ENCODE measurements around the gene GMDS.

The GMDS gene

DNA sequence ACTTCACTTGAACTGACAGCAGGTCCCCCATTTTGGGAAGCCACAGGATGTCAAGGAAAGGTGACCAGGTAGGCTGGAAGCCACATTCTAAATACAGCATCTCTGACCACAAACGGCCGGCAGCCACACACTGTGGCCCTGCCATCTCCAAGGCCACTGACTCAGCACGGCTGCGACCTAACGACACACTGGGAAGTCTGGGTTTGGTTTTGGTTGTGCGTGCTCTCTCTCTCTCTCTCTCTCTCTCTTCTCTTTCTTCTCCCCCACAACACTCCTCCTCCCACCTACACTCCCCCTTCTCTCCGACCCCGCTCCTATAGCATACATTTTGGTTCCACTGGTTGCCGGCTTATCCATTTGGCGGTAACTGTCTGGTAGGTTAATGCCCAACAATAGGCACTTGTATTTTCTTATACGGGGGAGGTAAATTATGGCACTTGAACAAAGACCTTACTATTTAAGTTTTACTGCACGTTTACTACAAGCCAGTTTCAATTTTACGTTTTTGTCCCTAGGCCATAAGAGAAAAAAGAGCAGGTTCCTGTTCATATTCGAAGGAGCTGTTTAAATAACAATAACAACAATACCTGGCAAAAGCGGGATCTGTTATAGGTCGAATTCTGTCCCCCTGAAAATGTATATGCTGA is 103.6 kb downstream of the GMDS start:
- no peaks in the 10 kb centered on the region for H3K9me3 ChIP-seq
- H3K27me3 ChIP-seq (ENCODE audit: low read depth) = no peaks in the 10 kb centered on the region
- in situ Hi-C loops (cut with MboI; ENCODE audit: low sequenced_read_pairs) = no loop called here
- H3K36me3 ChIP-seq (replicated peaks) = no peaks in the 10 kb centered on the region
- no peak overlapping the region for H3K4me3 ChIP-seq
- DNase-seq (ENCODE audit: low spot score in 2 of 2) = peak; percentile 54 to 58
- H3K4me1 ChIP-seq = peaks cover 16% of the 10 kb centered on the region

DNA sequence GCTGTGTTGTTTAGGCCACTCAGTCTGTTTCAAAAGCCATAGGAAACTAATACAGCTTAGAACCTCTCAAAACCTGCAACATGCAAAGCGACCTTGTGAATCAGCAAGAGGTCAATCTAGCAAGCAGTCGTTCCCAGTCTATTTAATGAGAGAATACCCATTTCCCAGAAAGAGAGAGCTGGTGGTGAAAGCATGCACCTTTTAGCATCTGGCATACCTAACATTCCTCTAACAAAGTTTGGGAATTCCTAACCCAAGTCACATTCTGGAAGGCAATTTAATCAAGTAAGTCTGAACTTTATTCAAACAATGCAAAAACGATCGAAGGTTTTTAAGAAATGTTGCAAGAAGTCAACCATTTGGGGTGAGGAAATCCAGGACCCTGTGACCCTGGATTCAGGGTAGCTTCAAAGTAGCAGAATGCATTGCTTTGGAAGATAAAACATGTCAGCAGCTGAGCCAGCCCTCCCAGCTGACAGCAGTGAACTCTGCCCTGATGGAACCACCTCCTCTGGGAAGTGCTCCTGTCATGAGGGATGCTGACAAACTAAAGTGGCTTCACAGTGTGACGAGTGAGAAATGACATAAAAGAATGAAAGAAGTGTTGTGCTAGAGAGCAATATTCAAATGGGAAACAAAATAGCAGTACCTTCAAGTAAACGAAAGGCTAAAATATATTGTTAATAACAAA is 104.8 kb downstream of the GMDS start:
- no peak for DNase-seq (ENCODE audit: low spot score in 2 of 2)
- H3K4me3 ChIP-seq = no peak overlapping the region
- H3K9me3 ChIP-seq = no peaks in the 10 kb centered on the region
- in situ Hi-C loops (cut with MboI; ENCODE audit: low sequenced_read_pairs) = no loop called here
- H3K36me3 ChIP-seq (replicated peaks) = no peaks in the 10 kb centered on the region
- H3K27me3 ChIP-seq (ENCODE audit: low read depth) = no peaks in the 10 kb centered on the region
- peaks cover 13% of the 10 kb centered on the region for H3K4me1 ChIP-seq

GRCh38 chr6:2135401-2135800 is 110.0 kb downstream of the GMDS start:
- peaks cover 10% of the 10 kb centered on the region for H3K4me1 ChIP-seq
- no peak for DNase-seq (ENCODE audit: low spot score in 2 of 2)
- no peaks in the 10 kb centered on the region for H3K9me3 ChIP-seq
- no peak overlapping the region for H3K4me3 ChIP-seq
- H3K36me3 ChIP-seq (replicated peaks) = no peaks in the 10 kb centered on the region
- in situ Hi-C loops (cut with MboI; ENCODE audit: low sequenced_read_pairs) = no loop called here
- no peaks in the 10 kb centered on the region for H3K27me3 ChIP-seq (ENCODE audit: low read depth)

DNA sequence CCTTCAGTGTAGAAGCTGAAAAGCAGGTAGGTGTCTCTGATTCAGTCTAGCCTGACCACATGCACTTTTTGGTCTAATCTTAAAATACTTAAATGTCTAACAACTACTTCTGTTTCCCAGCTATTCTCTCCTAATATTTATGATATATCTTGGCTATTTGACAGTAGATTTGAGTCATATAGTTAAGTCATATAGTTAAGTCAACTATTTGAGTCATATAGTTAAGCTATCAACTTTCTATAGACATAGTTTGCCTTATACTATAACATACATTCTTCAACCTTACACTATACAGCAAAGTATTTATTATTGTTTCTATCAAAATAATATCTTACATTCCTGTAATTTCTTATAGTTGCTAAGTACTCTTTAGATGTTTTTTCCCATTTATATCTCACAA is 110.9 kb downstream of the GMDS start:
- H3K9me3 ChIP-seq = no peaks in the 10 kb centered on the region
- H3K27me3 ChIP-seq (ENCODE audit: low read depth) = no peaks in the 10 kb centered on the region
- H3K4me1 ChIP-seq = peaks cover 10% of the 10 kb centered on the region
- H3K4me3 ChIP-seq = no peak overlapping the region
- H3K36me3 ChIP-seq (replicated peaks) = no peaks in the 10 kb centered on the region
- DNase-seq (ENCODE audit: low spot score in 2 of 2) = no peak
- in situ Hi-C loops (cut with MboI; ENCODE audit: low sequenced_read_pairs) = no loop called here

DNA sequence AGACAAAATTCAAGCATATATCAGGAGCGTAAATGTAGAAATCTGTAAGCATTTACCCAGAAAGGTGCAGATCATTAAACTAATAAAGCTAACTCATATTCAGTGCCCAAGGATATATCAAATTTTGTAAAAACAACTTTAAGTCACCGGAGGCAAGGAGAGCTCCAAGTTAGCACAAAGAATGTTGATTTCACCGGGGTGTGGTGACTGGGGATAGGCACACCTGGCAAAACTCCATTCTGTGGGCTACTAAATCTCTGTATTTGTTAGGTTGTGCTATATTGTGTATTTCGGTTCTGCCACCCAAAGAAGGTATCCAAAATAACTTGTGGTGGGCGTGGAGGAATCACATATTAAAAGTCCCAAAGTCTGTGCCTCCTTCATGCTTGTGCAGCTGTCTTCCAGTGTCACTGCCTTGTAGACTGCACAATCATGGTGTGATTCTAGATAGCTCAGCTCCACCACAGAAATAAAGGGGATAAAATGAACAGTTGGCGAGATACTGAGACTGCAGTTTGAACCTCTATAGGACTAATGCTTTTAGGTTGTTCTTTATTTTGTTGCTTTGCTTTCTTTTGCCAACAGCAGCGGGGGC is 111.6 kb downstream of the GMDS start:
- in situ Hi-C loops (cut with MboI; ENCODE audit: low sequenced_read_pairs) = no loop called here

DNA sequence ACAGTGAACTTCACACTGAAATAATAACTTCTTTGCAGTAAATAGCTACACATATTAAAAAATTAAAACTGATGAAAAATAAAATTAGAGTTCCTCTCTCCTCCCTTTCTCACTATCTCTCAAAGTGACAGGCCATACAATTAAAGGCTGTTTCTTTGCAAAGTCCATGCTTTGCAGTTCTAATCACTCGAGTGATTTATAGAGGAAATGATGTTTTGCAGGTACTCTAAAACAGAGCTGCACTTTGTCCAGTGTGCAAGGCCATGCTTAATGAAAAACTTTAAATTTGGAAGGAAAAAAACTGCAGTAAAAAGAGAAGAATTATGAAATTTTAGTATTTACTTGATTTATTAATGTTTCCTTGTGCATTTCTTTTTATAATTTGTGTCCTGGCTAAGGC is 112.5 kb downstream of the GMDS start:
- DNase-seq (ENCODE audit: low spot score in 2 of 2) = no peak
- in situ Hi-C loops (cut with MboI; ENCODE audit: low sequenced_read_pairs) = no loop called here
- H3K4me3 ChIP-seq = no peak overlapping the region

More for the DNA sequence above, 111.6 kb downstream of the GMDS start:
- Histone ChIP-seq H3K4me1 (peaks cover 14% of the 10 kb centered on the region), H3K9me3 (no peaks in the 10 kb centered on the region), H3K4me3 (no peak overlapping the region), H3K27me3 (ENCODE audit: low read depth) (no peaks in the 10 kb centered on the region), H3K36me3 (replicated peaks) (no peaks in the 10 kb centered on the region)
- DNase-seq (ENCODE audit: low spot score in 2 of 2) = no peak

GRCh38 chr6:2132416-2132815 is 113.0 kb downstream of the GMDS start:
- Histone ChIP-seq H3K36me3 (replicated peaks) (no peaks in the 10 kb centered on the region), H3K4me3 (no peak overlapping the region), H3K9me3 (no peaks in the 10 kb centered on the region), H3K27me3 (ENCODE audit: low read depth) (no peaks in the 10 kb centered on the region), H3K4me1 (peaks cover 14% of the 10 kb centered on the region)
- no peak for DNase-seq (ENCODE audit: low spot score in 2 of 2)
- in situ Hi-C loops (cut with MboI; ENCODE audit: low sequenced_read_pairs) = no loop called here

More for the DNA sequence above, 112.5 kb downstream of the GMDS start:
- Histone ChIP-seq H3K36me3 (replicated peaks) (no peaks in the 10 kb centered on the region), H3K4me1 (peaks cover 14% of the 10 kb centered on the region), H3K27me3 (ENCODE audit: low read depth) (no peaks in the 10 kb centered on the region), H3K9me3 (no peaks in the 10 kb centered on the region)

GRCh38 chr6:2129182-2129621 is 116.2 kb downstream of the GMDS start:
- no peaks in the 10 kb centered on the region for H3K9me3 ChIP-seq
- in situ Hi-C loops (cut with MboI; ENCODE audit: low sequenced_read_pairs) = no loop called here
- H3K36me3 ChIP-seq (replicated peaks) = no peaks in the 10 kb centered on the region
- peaks cover 14% of the 10 kb centered on the region for H3K4me1 ChIP-seq
- H3K4me3 ChIP-seq = no peak overlapping the region
- no peaks in the 10 kb centered on the region for H3K27me3 ChIP-seq (ENCODE audit: low read depth)
- DNase-seq (ENCODE audit: low spot score in 2 of 2) = no peak

DNA sequence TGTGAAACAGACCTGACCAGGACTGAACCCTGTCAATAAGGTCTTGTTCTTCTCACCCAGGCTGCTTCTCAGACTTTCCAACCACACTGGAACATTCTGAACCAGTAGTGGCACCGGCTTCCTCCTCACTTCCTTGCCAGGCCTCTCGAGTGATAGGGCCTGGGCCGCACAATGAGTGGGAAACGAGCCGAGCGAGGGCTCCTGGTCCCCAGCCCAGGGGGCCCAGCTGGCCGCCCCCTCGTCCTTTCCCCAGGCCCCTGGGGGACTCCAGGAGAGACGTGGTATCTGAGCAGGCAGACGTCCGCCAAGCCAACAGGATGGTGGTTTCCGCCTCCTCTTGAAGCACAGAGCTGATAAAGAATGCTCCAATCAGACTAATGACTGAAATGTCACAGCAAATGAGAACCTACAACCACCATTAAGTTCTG is 117.9 kb downstream of the GMDS start:
- Histone ChIP-seq H3K4me3 (no peak overlapping the region), H3K9me3 (no peaks in the 10 kb centered on the region), H3K36me3 (replicated peaks) (no peaks in the 10 kb centered on the region), H3K27me3 (ENCODE audit: low read depth) (no peaks in the 10 kb centered on the region), H3K4me1 (0 out of 2 replicates have a peak, but pooled peaks cover 3% of the 10 kb centered on the region)
- in situ Hi-C loops (cut with MboI; ENCODE audit: low sequenced_read_pairs) = no loop called here
- no peak for DNase-seq (ENCODE audit: low spot score in 2 of 2)

DNA sequence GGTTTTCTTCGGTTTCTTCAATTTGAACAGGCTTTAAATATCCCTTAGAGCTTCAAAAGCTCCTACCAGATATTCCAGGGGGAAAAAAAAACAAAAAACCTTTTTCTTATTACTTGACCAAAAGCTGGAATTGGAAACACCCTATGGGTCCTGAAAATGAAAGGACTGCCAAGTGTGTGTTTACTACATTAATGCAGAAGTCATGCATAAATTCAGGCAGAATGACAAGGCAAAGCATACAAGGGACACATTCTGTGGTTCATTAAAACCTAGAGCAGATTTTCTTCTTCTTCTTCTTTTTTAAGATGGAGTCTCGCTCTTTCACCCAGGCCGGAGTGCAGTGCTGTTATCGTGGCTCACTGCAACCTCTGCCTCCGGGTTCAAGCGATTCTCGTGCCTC is 119.1 kb downstream of the GMDS start:
- 0 out of 2 replicates have a peak, but pooled peaks cover 3% of the 10 kb centered on the region for H3K4me1 ChIP-seq
- in situ Hi-C loops (cut with MboI; ENCODE audit: low sequenced_read_pairs) = no loop called here

DNA sequence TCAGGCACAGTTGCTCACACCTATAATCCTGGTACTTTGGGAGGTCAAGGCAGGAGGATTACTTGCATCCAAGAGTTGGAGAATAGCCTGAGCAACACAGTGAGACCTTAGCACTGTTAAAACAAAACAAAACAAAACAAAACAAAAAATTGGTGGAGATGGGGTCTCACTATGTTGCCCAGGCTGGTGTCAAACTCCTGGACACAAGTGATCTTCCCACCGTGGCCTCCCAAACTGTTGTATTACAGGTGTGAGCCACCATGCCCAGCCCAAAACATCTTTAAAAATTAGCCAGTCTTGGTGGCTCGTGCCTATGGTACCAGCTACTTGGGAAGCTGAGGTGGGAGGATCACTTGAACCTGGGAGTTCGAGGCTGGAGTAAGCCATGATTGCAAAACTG is 120.2 kb downstream of the GMDS start:
- Histone ChIP-seq H3K9me3 (no peaks in the 10 kb centered on the region), H3K36me3 (replicated peaks) (no peaks in the 10 kb centered on the region), H3K27me3 (ENCODE audit: low read depth) (no peaks in the 10 kb centered on the region), H3K4me3 (no peak overlapping the region), H3K4me1 (0 out of 2 replicates have a peak, but pooled peaks cover 3% of the 10 kb centered on the region)
- in situ Hi-C loops (cut with MboI; ENCODE audit: low sequenced_read_pairs) = no loop called here
- DNase-seq (ENCODE audit: low spot score in 2 of 2) = no peak

More for the DNA sequence above, 119.1 kb downstream of the GMDS start:
- no peak overlapping the region for H3K4me3 ChIP-seq
- DNase-seq (ENCODE audit: low spot score in 2 of 2) = no peak
- H3K27me3 ChIP-seq (ENCODE audit: low read depth) = no peaks in the 10 kb centered on the region
- no peaks in the 10 kb centered on the region for H3K36me3 ChIP-seq (replicated peaks)
- no peaks in the 10 kb centered on the region for H3K9me3 ChIP-seq

GRCh38 chr6:2124260-2124709 is 121.1 kb downstream of the GMDS start:
- Histone ChIP-seq H3K4me3 (no peak overlapping the region), H3K36me3 (replicated peaks) (no peaks in the 10 kb centered on the region), H3K9me3 (no peaks in the 10 kb centered on the region), H3K4me1 (0 out of 2 replicates have a peak, but pooled peaks cover under 1% of the 10 kb centered on the region), H3K27me3 (ENCODE audit: low read depth) (no peaks in the 10 kb centered on the region)
- in situ Hi-C loops (cut with MboI; ENCODE audit: low sequenced_read_pairs) = loop anchor here (25.0 kb wide), 1 partner anchor 512 kb away; the partner anchor contains the start of gene FOXC1
- no peak for DNase-seq (ENCODE audit: low spot score in 2 of 2)

DNA sequence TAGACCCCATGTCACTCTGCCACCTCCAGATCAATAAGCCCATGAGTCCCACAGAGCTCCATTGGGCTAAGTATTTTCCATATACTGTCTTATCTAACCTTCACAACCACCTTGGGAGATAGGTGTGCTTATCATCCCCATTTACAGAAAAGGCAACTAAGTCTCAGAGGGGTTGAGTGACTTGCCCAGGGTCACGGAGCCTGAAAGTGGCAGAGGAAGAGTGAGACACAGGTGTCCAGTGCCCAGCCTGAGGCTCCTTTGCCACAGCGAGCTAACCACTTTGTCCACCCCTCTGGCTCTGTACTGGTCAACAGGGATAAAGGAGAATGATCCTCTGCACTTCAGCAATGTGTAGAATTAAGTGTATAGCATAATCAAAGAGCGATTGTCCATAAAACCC is 124.5 kb downstream of the GMDS start:
- in situ Hi-C loops (cut with MboI; ENCODE audit: low sequenced_read_pairs) = loop anchor here (25.0 kb wide), 1 partner anchor 509 kb away; the partner anchor contains the start of gene FOXC1

GRCh38 chr6:2119275-2119674 is 126.1 kb downstream of the GMDS start:
- Histone ChIP-seq H3K4me1 (peaks cover 4% of the 10 kb centered on the region; the same call in 1 of the 2 replicates), H3K27me3 (ENCODE audit: low read depth) (no peaks in the 10 kb centered on the region), H3K9me3 (no peaks in the 10 kb centered on the region), H3K4me3 (no peak overlapping the region), H3K36me3 (replicated peaks) (no peaks in the 10 kb centered on the region)
- in situ Hi-C loops (cut with MboI; ENCODE audit: low sequenced_read_pairs) = loop anchor here (25.0 kb wide), 1 partner anchor 507 kb away; the partner anchor contains the start of gene FOXC1
- no peak for DNase-seq (ENCODE audit: low spot score in 2 of 2)

More for the DNA sequence above, 124.5 kb downstream of the GMDS start:
- no peaks in the 10 kb centered on the region for H3K27me3 ChIP-seq (ENCODE audit: low read depth)
- no peak overlapping the region for H3K4me3 ChIP-seq
- H3K36me3 ChIP-seq (replicated peaks) = no peaks in the 10 kb centered on the region
- no peak for DNase-seq (ENCODE audit: low spot score in 2 of 2)
- no peaks in the 10 kb centered on the region for H3K9me3 ChIP-seq
- H3K4me1 ChIP-seq = peaks cover 4% of the 10 kb centered on the region; the same call in 1 of the 2 replicates
